Measurements from ENCODE around the gene IREB2. TPM values are rescaled to one million over a fixed set of nuclear protein-coding genes. Genes with fewer than 3 reads are reported as not detected.

Gene IREB2
- total RNA-seq, 4 donors from 2014 or later, result 17.5 to 23.7 (median 19.4) TPM

GRCh38 chr15:78408355-78408640 is 29.7 kb upstream of the IREB2 start:
- Histone ChIP-seq H3K4me3 (no peak overlapping the region), H3K36me3 (no peaks in the 10 kb centered on the region), H3K9me3 (no peaks in the 10 kb centered on the region), H3K27me3 (peaks cover 0 to 44% (median 2%) of the 10 kb centered on the region in 4 donors), H3K4me1 (no peaks in the 10 kb centered on the region), H3K27ac (replicated peaks in 1 of 4) (no peak overlapping the region)
- TF ChIP-seq CTCF (IDR thresholded peaks at IDR 0.05), result no peak
- TF ChIP-seq EP300 (IDR thresholded peaks at IDR 0.05), result no peak
- no peak for TF ChIP-seq POLR2A (IDR thresholded peaks at IDR 0.05; ENCODE audit: low read depth)
- TF ChIP-seq POLR2AphosphoS5 (IDR thresholded peaks at IDR 0.05), result no peak
- DNase-seq (ENCODE audit: extremely low spot score), result no peak
- WGBS, result 58% methylated on average over 4 of the region's 4 CpGs
- intact Hi-C loops (cut with DNase I), result no loop called here

GRCh38 chr15:78408961-78409360 is 29.1 kb upstream of the IREB2 start:
- intact Hi-C loops (cut with DNase I), result no loop called here
- H3K9me3 ChIP-seq, result no peaks in the 10 kb centered on the region
- H3K36me3 ChIP-seq, result no peaks in the 10 kb centered on the region
- H3K27me3 ChIP-seq, result peaks cover 0 to 38% (median 2%) of the 10 kb centered on the region in 4 donors
- no peak overlapping the region for H3K4me3 ChIP-seq
- no peak for DNase-seq (ENCODE audit: extremely low spot score)
- no peak for TF ChIP-seq EP300 (IDR thresholded peaks at IDR 0.05)
- TF ChIP-seq CTCF (IDR thresholded peaks at IDR 0.05), result no peak
- TF ChIP-seq POLR2A (IDR thresholded peaks at IDR 0.05; ENCODE audit: low read depth), result no peak
- TF ChIP-seq POLR2AphosphoS5 (IDR thresholded peaks at IDR 0.05), result no peak
- no peaks in the 10 kb centered on the region for H3K4me1 ChIP-seq
- H3K27ac ChIP-seq (replicated peaks in 1 of 4), result no peak overlapping the region
- WGBS, result 53% methylated on average over 2 of the region's 2 CpGs

- Histone ChIP-seq H3K27me3 (peaks cover 0 to 17% (median 0%) of the 10 kb centered on the region in 4 donors), H3K36me3 (no peaks in the 10 kb centered on the region), H3K9me3 (no peaks in the 10 kb centered on the region), H3K27ac (replicated peaks in 1 of 4) (no peak overlapping the region), H3K4me1 (no peaks in the 10 kb centered on the region), H3K4me3 (no peak overlapping the region)
- 62% methylated on average over 1 of the region's 1 CpG for WGBS
- DNase-seq (ENCODE audit: extremely low spot score), result no peak
- no peak for TF ChIP-seq POLR2AphosphoS5 (IDR thresholded peaks at IDR 0.05)
- no peak for TF ChIP-seq CTCF (IDR thresholded peaks at IDR 0.05)
- no peak for TF ChIP-seq POLR2A (IDR thresholded peaks at IDR 0.05; ENCODE audit: low read depth)
- no peak for TF ChIP-seq EP300 (IDR thresholded peaks at IDR 0.05)
- intact Hi-C loops (cut with DNase I), result loop anchor here (10.0 kb wide), 1 partner anchor 56 kb away; no protein-coding TSS in a partner anchor
Measured at GRCh38 chr15:78411061-78411460, 27.0 kb upstream of the IREB2 start.

- H3K27me3 ChIP-seq, result peaks cover 0 to 12% (median 0%) of the 10 kb centered on the region in 4 donors
- H3K36me3 ChIP-seq, result no peaks in the 10 kb centered on the region
- no peak for DNase-seq (ENCODE audit: extremely low spot score)
- intact Hi-C loops (cut with DNase I), result loop anchor here (10.0 kb wide), 1 partner anchor 60 kb away; no protein-coding TSS in a partner anchor
- no peak overlapping the region for H3K27ac ChIP-seq (replicated peaks in 1 of 4)
- TF ChIP-seq POLR2AphosphoS5 (IDR thresholded peaks at IDR 0.05), result no peak
- no peak for TF ChIP-seq EP300 (IDR thresholded peaks at IDR 0.05)
- TF ChIP-seq POLR2A (IDR thresholded peaks at IDR 0.05; ENCODE audit: low read depth), result no peak
- TF ChIP-seq CTCF (IDR thresholded peaks at IDR 0.05), result no peak
- 88% methylated on average over 3 of the region's 3 CpGs for WGBS
- H3K9me3 ChIP-seq, result no peaks in the 10 kb centered on the region
- H3K4me3 ChIP-seq, result no peak overlapping the region
- H3K4me1 ChIP-seq, result no peaks in the 10 kb centered on the region
Measured at GRCh38 chr15:78414621-78415250, 23.3 kb upstream of the IREB2 start.

GRCh38 chr15:78415284-78415683 is 22.7 kb upstream of the IREB2 start:
- no peaks in the 10 kb centered on the region for H3K4me1 ChIP-seq
- H3K9me3 ChIP-seq, result no peaks in the 10 kb centered on the region
- H3K27ac ChIP-seq (replicated peaks in 1 of 4), result no peak overlapping the region
- DNase-seq (ENCODE audit: extremely low spot score), result no peak
- H3K27me3 ChIP-seq, result peaks cover 0 to 8% (median 0%) of the 10 kb centered on the region in 4 donors
- TF ChIP-seq CTCF (IDR thresholded peaks at IDR 0.05) (no peak), POLR2A (IDR thresholded peaks at IDR 0.05; ENCODE audit: low read depth) (no peak), EP300 (IDR thresholded peaks at IDR 0.05) (no peak), POLR2AphosphoS5 (IDR thresholded peaks at IDR 0.05) (no peak)
- 67% methylated on average over 4 of the region's 4 CpGs for WGBS
- H3K36me3 ChIP-seq, result no peaks in the 10 kb centered on the region
- intact Hi-C loops (cut with DNase I), result loop anchor here (10.0 kb wide), 1 partner anchor 60 kb away; no protein-coding TSS in a partner anchor
- H3K4me3 ChIP-seq, result no peak overlapping the region

All from esophagus muscularis mucosa (tissue), 4 donors.